Activated T-cell treated with anti-CD3 and anti-CD28 coated beads for 24 hours (primary cell): ENCODE data around the gene CYB5R3.

ENCODE experiments used
- DNase-seq: peaks from one replicate; pipeline ENCODE4 v3.0.0-alpha.2; 2020; ENCODE audit warnings: low read depth

CYB5R3 gene

DNA sequence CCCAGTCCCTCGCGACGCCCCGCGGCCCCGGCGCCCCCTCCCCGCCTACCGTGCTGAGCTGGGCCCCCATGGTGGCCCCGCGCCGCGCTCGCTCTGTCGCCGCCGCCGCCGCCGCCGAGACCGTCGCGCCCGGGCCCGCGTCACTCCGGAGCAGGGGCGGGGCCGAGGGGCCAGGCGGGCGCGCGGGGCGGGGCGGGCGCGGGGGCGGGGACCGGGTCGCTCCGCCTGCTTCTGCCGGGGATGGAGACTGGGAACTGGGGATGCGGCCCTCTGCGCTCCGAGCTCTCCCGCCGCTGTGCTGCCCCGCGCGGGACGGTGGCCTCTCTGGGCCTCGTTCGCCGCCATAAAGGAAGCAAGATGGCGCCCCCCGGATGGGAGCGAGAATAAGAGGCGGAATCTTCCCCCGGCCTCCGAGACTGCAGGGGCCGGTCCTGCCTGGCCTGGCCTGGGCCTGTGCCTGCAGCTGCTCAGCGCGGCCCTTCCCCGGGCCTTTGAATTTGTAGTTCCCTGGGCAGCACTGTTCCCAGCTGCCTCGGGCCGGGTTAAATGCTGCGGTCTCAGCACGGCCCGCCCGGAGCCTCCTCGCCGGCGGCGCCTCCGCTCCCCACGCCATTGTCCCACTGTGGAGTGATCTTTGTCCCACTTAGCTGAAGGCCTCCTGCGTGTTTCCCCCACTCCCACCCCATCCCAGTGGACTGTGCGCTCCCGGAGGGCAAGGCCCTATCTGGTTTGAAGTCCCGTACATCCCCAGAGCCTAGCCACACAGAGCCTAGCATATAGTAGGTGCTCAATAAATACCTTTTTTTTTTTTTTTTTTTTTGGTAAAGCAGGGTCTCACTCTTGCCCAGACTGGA, at the start of gene CYB5R3:
CYB5R3 (minus strand) TSS at position 147 of the 854 bp plus-strand sequence; CDS start at position 70, 77 bp downstream.
- peak; percentile 75 for DNase-seq

DNA sequence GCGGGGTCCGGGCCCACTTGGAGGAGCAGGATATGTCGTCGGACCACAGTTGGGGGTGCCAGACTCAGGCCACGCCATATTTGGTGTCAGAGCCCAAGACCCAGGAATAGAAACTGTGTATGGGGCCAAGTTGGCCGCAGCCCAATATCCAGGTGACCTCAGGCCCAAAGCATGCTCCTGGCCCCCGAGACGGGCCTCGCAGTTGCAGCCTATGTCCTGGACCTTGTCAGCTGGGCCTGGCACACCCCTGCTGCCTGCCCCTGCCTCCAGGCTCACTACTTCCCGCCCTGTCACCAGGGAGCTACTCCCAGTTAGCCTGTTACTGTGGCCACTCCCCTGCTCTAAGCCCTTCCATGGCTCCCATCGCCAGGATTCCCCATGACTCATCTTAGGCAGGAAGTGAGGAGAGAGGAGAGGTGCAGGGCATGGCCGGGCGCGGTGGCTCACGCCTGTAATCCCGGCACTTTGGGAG, 48.4 kb upstream of the CYB5R3 start:
- DNase-seq = no peak

DNA sequence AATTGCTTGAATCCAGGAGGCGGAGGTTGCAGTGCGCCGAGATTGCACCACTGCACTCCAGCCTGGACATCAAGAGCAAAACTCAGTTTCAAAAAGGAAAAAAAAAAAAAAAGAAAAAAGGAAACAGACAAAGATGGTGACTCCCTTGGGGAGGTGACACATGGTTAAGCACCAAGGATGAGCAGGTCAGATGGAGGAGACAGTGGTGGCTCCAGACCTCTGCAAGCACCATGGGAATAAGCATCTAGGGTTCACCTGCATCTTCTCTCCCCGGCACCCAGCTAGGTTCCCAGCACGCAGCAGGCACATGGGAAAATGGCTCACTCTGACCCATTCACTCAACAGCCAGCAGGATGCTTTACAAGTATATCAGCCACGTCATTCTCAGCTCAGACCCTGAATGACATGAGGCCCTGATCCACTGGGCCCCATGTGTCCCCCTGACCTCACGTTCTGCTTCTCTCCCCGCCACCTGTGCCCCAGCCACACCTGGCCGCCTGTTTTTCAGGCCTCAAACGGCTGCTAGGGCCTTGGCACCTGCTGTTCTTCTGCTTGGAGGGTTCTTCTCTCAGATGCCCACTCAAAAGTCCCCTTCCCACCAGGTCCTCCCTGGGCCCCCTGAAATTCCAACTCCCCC, 47.3 kb upstream of the CYB5R3 start:
- no peak for DNase-seq

DNA sequence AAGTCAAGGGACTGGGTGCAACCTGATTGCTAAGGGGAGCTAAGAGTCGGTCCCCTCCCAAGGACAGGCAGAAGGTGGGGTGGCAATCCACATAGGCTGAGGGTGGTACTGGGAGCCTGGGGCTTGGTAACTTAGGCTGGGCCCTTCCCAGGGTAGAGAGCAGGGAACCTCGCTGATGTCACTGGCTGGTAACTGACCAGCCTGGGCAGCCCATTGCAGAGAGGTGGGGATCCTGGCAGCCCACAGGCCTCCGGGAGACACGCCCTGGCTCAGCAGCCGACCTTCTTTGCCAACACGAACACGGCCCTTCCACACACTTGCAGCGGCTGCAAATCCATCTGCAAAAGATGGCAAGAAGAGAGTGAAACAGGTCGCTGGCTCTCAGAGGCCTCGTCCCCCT, 46.1 kb upstream of the CYB5R3 start:
- DNase-seq = no peak

DNA sequence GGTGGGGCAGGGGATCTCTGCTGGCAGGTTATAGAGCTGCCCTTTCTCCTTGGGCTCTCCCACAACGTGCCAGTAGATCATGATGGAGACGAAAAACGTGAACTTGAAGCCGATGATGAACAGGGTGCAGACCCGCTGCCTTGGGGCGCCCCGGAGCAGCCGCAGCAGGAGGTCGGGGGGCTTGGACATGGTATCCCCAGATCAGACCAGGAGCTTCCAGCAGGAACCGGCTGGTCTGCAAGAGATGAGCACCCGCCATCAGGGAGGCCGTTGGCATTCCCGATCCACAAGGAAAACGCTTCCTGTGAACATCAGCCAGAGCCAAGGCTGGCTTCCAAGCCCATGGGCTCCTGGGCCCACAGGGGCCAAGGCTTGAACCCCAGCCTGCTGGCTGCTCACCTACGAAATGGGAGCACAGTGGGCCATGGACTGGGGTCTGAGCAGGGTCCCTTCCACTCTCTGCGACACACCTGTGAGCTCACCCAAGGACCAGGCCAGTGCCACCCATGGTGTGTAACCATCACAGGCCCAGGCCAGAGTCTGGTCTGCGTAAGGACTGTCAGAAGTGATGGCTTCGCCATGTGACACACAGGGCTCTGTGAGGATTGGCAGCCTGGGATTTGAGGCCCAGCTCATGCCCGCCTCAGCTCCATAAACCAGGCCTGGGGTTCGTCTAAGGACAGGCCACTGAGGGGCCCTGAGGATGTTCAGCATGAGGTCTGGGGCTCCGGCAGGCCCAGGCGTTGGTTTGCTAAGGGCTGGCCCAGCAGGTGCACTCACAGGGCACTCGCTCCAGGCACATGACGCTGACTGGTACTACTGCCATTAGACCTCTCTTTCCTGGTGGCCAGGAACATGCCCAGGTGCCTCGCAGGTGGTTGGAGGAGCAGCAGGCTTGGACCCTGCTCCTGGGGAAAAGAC, 44.8 kb upstream of the CYB5R3 start:
- no peak for DNase-seq

DNA sequence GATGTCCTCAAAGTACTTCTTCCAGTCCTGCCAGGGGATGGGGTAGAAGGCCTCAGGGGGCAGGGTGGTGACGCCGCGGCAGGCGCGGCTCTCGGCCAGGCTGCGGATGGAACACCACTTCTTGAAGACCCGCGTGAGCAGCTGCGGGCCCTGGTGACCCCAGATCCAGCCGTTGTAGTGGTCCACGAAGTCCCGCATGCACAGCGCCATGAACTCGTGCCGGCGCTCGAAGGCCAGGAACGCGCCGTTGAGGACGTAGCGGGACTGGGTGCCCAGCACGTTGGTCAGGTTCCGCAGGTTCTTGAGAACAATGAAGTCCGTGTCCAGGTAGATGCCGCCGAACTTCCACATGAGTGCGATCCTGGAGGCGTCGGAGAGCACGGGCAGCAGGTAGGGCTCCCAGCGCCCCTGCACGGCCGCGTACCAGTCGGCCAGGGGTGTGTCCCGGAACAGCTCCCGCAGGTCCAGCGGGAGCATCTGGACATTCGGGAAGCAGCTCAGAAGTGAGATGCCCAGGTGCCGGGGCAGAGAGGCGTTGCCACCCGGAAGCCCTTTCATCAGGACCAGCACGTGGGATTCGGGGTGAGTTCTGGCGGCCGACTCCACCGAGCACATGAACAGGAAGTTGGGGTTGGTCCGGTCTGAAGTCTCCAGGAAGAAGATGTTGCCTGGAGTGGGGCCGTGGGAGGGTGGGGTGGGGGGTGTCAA, 44.0 kb upstream of the CYB5R3 start:
- DNase-seq = no peak

DNA sequence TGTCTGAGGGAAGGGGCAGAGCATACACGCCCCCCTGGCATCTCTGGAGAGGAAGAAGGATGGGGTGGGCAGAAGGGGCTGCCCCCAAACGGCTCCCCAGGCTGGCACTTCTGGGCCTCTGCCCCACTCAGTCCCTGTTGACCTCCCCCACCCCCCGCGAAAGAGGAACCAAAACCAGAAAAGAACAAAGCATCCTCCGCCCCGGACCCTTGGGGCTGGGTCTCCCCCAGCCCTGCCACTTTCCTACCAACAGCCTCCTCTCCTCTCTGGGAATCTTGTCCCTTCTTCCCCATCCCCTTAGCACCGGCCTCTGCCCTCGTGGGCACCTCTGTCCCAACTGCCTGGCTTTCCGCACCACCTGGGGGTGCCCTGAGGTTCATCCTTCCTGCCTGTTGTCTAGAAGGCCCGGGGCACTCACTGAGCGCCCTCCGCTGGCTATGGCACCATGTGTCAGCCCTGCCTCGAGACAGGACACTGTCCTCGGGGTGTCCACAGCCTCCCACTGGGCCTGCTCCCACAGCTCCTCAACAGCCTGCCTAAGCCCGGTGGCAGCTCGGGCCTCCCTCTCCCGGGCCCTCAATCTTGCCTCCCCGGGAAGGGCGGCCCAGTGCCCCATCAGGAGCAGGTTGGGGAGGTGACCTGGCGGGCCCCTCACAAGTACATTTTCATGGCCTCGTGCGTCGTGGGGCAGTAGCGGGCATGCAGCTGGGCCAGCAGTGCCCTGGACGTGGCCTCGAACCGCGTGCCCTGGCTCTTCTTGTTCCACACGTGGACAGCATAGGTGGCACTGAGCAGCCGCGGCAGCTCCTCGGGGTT, 43.3 kb upstream of the CYB5R3 start:
- DNase-seq = no peak

DNA sequence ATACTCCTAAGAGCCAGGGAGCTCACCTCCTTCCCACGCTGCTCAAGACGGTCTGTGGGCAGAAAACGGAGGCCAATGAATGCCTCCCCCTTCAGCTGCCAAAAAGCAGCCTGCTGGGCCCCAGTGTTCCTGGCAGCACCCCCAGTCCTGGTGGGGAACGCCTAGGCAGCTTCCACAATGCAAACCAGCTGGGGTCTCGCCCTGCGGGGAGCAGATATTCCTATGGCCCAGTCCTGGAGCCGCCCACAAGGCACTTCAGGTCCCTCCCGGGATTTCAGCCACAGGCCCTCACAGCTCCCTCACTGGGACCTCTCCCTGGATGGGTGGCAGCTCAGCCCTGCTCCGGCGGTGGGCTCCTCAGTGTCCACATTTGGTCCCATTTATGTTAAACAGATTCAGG, 42.2 kb upstream of the CYB5R3 start:
- no peak for DNase-seq

DNA sequence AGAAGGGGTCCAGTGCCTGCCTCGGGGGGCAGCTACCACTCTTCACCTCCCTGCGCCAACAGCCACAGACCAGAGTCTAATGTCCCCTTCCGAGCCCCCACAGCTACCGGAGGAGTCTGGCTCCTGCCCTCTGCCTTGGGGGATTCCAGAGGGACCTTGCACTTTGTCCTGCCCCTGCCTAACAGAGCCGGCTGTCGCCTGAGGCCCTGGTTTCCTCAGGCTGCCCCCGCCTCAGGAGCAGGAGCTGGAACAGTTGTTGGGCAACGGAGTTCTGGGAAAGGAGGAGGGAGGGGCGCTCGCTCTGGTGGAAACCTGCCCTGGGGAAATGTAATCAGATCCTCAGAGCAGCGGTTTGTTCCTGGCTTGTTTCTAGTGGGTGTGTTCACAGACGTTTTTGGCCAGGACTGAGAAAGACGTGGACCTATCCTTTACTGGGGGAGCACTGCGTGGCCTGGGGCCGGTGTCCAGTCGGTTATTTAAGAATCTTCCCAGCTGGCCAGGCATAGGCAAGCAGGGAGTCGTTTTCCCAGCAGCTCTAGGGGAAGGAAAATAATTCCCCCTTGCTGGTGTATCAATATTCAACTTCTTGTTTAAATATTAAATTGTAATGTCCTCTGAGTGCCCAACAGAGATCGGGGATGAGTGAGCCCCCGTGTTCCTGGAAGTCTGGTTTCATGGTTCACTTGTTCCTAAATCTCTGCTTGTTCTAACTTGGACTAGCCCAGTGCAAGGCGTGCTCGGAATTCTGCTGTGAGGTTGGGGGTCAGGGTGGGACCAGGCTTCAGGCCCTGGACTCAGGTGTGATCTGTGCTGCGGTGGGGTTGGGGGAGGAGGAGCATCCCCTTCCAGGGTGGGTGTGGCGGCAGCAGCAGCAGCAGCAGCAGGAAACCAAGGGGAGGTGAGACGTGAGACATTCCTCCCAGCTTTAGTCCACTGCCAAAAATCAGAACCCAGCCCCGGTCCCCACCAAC, 39.3 kb upstream of the CYB5R3 start:
- DNase-seq = no peak

DNA sequence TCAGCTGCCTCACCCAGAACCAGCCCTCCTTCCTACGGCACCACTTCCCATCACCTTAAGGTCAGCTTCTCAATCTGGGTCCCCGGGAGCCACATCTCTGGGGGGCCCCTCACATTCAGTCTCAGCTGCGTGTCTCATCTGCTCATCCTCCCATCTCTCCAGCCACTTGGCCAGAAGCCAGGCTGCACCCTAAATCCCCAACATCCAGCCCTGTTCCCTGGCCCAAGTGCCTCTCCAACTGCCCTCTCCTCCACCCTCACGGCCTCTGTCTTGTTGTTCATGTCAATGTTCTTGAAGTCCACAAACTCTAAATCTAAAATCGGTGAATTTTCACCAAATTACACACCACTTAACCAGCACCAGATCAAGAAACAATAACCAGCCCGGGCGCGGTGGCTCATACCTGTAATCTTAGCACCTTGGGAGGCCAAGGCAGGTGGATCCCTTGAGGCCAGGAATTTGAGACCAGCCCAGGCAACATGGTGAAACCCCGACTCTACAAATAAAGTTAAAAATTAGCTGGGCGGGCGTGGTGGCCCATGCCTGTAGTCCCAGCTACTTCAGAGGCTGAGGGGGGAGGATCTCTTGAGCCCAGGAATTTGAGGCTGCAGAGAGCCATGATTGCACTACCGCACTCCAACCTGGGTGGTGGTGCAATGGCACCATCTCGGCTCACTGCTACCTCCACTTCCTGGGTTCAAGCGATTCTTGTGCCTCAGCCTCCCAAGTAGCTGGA, 37.7 kb upstream of the CYB5R3 start:
- no peak for DNase-seq

DNA sequence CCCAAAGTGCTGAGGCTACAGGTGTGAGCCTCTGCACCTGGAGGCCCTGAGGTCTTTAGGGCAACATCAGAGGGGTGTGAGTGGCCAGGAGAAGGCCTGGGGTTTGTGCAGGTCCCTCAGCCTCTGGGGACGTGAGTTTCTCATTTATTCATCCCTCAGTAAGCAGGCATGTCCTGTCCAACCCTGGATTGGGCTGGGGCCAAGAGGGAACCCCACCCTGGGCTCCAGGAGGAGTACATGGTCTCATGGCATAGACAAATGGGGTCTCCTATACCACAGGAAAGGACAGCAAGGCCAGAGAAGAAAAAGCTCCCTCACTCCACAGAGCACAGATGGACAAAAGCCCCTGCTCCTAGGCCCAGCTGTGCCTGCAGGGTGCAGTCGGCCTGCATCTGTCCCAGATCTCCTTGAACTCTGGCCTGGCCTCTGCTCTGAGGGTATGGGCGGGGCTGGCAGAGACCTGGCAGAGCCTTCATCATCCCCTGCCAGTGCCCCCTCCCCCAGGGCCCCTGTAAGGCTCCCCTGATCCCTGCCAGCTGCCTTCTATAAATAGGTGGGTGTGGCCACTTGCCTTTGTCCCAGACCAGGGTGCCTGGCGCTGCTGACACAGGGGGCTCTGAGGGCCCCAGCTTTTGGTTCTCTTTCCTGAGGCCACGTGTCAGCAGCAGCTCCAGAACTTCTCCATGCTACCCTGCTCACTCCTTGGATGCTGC, 36.9 kb upstream of the CYB5R3 start:
- DNase-seq = no peak

DNA sequence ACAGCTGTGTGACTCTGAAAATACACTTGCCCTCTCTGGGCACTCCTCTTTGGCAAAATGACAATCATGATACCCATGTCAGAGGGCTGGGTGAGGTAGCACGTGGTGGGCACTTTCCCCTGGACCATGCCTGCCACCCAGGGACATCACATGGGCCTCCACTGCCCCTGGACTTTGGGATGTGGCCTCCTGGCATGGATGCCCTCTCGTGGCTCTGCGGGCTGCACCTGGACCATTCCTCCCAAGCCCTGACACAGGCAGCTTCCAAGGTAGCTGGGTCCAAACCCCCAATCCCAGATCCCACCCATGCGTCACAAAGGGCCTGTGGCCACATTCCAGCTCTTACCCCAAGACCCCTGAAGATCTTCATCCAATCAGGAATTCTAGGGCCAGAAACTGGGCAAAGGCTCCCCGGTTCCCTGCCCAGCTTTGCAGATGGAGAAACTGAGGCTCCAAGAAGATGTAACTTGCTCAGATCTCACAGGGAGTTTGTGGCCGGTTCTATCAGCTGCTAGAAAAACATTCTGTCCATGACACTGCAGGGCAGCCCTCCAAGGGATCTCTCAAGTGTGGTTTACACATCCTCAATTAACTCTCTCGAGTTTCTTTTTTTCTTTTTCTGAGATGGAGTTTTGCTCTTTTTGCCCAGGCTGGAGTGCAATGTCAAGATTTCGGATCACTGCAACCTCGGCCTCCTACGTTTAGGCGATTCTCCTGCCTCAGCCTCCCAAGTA, 35.4 kb upstream of the CYB5R3 start:
- DNase-seq = no peak

DNA sequence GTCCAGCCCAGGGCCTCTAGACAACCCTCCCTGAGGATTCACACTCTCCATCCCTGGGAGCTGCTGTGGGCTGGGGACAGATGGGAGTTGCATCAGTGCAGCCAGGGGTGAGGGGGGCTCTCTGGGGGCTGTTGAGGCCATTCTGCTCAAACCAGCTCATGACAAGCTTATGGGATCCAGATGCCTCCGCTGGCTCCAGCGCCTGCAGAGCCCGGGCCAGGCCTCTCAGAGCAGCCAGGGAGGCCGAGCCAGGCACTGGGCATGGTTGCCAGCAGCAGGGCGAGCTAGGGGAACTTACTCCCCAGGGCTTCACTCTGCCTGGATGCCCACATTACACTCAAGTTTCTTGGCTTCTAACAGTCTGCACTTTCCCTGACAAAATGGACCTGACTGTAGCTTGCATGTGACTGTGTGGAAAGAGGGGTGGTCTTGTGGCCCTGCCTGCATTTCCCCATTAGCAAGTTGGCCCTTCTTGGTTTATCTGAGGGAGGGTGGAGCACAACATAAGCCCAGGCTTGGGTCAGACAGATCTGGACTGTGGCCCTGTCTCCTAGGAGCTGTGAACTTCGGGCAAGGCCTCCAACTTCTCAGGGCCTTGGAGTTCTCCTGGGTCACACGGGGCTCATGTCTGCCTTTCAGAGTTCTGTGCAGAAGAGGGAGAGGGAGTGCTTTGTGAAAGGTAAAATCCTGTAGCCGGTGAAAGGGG, 34.5 kb upstream of the CYB5R3 start:
- no peak for DNase-seq

DNA sequence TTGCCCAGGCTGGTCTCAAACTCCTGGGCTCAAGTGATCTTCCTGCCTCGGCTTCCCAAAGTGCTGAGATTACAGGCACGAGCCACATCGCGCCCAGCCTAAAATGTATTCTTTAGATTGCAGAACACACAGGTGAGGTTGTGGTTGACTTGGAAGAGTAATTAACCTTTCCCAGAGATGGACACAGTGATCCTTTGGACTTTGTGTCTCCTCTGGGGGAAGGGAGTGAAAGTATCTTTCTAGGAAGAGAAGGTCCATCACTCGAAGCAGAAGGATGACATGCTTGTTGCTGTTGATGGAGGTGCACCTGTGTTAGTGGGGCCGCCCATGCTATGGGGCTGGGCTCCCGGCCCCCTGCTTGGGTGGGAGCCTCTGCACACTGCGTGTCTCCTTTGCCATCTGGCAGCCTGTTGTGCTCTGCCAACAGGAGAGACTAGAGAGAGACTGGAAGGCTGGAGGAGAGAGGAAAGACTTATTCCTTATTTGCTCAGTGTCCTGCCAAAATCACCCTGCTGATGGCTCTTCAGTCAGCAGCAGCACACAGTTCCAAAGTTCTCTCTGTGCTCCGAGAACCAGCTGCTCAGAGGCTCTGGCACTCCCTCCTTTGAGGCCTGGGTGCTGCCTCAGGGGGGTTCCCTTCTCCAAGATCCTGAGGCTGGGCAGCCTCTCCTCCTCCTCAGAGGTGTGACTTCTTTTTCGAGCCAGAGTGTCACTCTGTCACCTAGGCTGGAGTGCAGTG, 33.1 kb upstream of the CYB5R3 start:
- DNase-seq = no peak

DNA sequence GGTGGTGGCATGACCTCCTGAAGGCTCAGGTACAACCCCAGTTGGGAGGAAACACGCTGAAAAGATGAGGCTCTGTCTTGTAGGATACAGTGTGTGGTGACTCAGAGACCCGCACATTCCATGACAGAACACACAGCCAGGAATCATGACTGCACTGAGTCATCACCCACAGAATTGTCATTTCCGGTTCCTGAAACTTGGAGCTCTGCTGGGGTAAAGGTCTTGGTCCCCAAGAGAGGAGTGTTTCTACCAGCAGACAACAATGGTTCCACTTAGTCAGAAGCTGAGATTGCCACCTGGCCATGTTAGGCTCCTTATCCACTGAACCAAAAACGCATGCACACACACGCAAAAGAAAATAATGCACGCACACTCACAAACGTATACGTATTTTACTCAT, 31.5 kb upstream of the CYB5R3 start:
- DNase-seq = no peak

DNA sequence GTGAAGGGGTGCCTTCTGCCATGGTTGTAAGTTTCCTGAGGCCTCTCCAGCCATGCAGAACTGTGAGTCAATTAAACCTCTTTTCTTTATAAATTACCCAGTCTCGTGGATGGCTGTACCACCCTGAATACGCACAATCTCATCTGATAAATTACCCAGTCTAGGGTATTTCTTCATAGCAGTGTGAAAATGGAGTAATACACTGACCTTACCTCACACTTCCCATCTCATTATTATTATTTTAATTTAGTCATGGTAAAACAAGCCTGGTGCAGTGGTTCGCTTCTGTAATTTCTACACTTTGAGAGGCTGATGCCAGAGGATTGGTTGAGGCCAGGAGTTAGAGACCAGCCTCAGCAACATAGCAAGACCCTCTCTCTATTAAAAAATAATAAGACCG, 30.5 kb upstream of the CYB5R3 start:
- no peak for DNase-seq
